HG02970 (cell line): ENCODE results near the gene TCEA3.

Experiments
- ATAC-seq: cut with Tn5 transposase; IDR thresholded peaks from one replicate; pipeline ENCODE4 v1.9.1; 2021; ENCODE audit warnings: mild to moderate bottlenecking, moderate library complexity, moderate number of reproducible peaks; ENCODE audit not compliant: unreplicated experiment, low FRiP score

TCEA3 gene

GRCh38 chr1:23341931-23342692 lies 82.4 kb downstream of the TCEA3 start:
- no peak for ATAC-seq

- no peak for ATAC-seq
Measured at GRCh38 chr1:23339632-23340031, 84.9 kb downstream of the TCEA3 start.

GRCh38 chr1:23337869-23338268 lies 86.7 kb downstream of the TCEA3 start:
- no peak for ATAC-seq

GRCh38 chr1:23331713-23332112 lies 92.8 kb downstream of the TCEA3 start:
- ATAC-seq = no peak
